IgD-negative memory B cell (primary cell): Measurements from ENCODE around the gene SHMT1. TPM values are rescaled to one million over a fixed set of nuclear protein-coding genes. Genes with fewer than 3 reads are reported as not detected.

Source experiments
- H3K27ac Mint-ChIP-seq, 3 donors: one replicate each; pipeline ENCODE4 v1.8.0; 2020 to 2022; ENCODE audit warnings: mild to moderate bottlenecking in 3 of 3, mixed read lengths in 3 of 3, moderate library complexity in 1 of 3
- H3K27me3 Mint-ChIP-seq: one replicate; pipeline ENCODE4 v1.8.0; 2021; ENCODE audit warnings: mixed read lengths
- H3K36me3 Mint-ChIP-seq: one replicate; pipeline ENCODE4 v1.8.0; 2020; ENCODE audit warnings: mild to moderate bottlenecking, mixed read lengths
- H3K4me1 Mint-ChIP-seq, 3 donors: one replicate each; pipeline ENCODE4 v1.8.0; 2020 to 2022; ENCODE audit warnings: mixed read lengths in 3 of 3, mild to moderate bottlenecking in 1 of 3
- H3K4me3 Mint-ChIP-seq, 4 donors: one replicate each; pipeline ENCODE4 v1.8.0; 2020 to 2022; ENCODE audit warnings: mild to moderate bottlenecking in 4 of 4, mixed read lengths in 4 of 4, moderate library complexity in 3 of 4
- H3K9me3 Mint-ChIP-seq, 3 donors: one replicate each; pipeline ENCODE4 v1.8.0; 2020 to 2021; ENCODE audit warnings: mixed read lengths in 3 of 3, mild to moderate bottlenecking in 1 of 3
- polyA plus RNA-seq: library from polyadenylated mRNA; unstranded; fragments of 300-500 nt; fragmentation: Illumina TruSeq; gene quantifications from one replicate; pipeline ENCODE4 v1.2.3, GENCODE V29; 2021

The SHMT1 gene
- polyA plus RNA-seq, 1 donor from 2014 or later = 18.9 TPM

DNA sequence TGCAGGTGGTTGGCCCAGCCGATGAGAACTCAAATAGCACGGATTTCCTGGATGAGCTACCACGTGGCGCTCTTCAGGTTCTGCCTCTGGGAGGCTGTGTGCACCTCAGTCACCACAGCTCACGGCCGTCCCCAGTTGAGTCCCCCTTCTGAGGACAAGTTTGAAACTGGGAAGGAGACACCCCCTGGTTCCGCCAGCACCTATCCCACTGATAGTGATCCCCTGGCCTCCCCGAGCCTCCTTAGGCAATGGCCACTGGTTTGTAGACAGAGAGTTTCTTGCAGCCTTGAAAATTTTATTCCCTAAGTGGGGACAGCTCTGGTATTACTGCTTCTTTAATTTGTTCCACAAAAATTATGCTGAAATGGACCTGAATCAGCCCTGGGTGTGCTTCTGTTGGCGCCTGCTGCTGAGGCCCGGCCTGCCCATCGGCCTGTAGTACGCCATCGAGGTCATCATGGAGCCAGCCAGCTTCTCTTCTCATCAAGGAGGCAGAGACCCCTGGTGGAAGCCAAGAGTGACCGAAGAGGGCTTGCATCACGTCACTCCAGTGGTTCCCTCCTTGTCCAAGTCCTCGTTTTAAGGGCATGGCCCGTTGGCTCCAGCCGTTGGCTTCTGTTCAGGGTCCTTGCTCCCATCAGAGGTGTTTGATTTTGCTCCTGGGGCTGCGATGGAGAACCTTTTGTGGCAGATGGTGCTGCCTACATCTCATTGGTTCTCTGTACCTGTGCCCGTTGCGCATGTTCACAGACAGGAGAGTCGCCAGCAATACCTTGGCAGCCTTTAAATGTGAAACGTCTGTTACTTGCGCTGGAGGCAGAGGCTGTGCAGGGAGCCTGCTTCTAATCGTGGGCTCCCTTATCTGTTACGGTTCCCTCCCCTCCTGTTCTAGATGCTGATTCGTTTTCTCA lies 39.0 kb downstream of the SHMT1 start:
- H3K4me3 Mint-ChIP-seq = no peak overlapping the region
- no peaks in the 10 kb centered on the region for H3K9me3 Mint-ChIP-seq
- peaks cover 4% of the 10 kb centered on the region for H3K36me3 Mint-ChIP-seq

GRCh38 chr17:18323507-18324139 lies 39.7 kb downstream of the SHMT1 start:
- Mint-ChIP-seq H3K4me1 (peaks cover 24 to 35% (median 31%) of the 10 kb centered on the region in 3 donors), H3K36me3 (peaks cover 4% of the 10 kb centered on the region), H3K9me3 (no peaks in the 10 kb centered on the region), H3K27me3 (no peaks in the 10 kb centered on the region), H3K27ac (peak overlapping the region in 1 of 3 donors; percentile 18), H3K4me3 (no peak overlapping the region)

More for the DNA sequence above, 39.0 kb downstream of the SHMT1 start:
- Mint-ChIP-seq H3K4me1 (peaks cover 20 to 28% (median 23%) of the 10 kb centered on the region in 3 donors), H3K27ac (peak overlapping the region; percentile 18 to 39 (median 24)), H3K27me3 (no peaks in the 10 kb centered on the region)

DNA sequence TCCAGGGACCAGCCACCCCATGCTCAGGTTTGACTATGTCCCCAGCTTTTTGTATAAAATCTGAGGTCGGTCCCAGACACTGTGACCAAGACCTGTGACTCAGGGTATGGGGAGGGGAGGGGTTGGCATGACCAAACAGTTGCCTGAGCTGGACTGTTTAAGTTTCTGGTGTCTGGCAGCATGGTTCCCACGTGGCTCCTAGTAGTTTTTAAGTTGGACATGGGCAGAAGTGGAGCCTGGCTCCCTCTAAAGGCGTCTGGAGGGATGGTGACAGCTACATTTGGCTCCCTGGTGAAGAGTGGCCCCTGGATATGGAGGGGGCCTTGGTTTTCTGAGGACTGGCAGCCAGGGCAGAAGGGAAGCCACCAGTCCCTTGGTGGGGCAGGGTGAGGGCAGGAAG lies 40.3 kb downstream of the SHMT1 start:
- Mint-ChIP-seq H3K27me3 (no peaks in the 10 kb centered on the region), H3K36me3 (peaks cover 4% of the 10 kb centered on the region), H3K4me3 (no peak overlapping the region), H3K9me3 (no peaks in the 10 kb centered on the region), H3K27ac (peak overlapping the region in 1 of 3 donors; percentile 19), H3K4me1 (peaks cover 24 to 38% (median 33%) of the 10 kb centered on the region in 3 donors)

DNA sequence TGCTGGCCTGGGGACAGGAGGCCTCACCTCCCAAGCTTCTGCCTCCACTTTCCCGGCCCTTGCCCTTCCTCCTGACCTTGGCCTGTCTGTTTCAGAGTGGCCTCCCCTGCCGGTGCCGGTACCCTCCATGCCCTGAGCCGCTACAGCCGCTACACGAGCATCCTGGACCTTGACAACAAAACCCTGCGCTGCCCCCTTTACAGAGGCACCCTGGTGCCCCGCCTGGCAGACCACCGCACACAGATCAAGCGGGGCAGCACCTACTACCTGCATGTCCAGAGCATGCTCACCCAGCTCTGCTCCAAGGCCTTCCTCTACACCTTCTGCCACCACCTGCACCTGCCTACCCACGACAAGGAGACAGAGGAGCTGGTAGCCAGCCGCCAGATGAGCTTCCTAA lies 40.8 kb downstream of the SHMT1 start:
- Mint-ChIP-seq H3K4me1 (peaks cover 24 to 36% (median 36%) of the 10 kb centered on the region in 3 donors), H3K36me3 (peaks cover 4% of the 10 kb centered on the region), H3K9me3 (no peaks in the 10 kb centered on the region), H3K27ac (no peak overlapping the region), H3K4me3 (peak overlapping the region in 1 of 4 donors; percentile 32), H3K27me3 (no peaks in the 10 kb centered on the region)

DNA sequence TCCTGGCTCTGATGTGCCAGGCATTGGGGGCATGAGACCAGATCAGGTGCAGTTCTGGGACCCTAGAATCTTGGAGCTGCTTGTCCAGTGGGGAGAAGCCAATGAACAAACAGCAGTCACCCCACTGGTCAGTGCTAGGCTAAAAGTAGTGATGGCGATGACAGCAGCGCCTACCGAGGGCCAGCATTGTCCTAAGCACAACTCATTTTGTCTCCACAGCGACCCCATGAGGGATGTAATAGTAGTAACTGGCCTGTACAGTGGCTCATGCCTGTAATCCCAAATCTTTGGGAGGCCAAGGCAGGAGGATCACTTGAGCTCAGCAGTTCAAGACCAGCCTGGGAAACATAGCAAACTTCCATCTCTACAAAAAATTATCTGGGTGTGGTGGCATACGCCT lies 42.0 kb downstream of the SHMT1 start:
- peak overlapping the region in 1 of 3 donors; percentile 71 for H3K27ac Mint-ChIP-seq
- H3K4me1 Mint-ChIP-seq = peaks cover 24 to 46% (median 43%) of the 10 kb centered on the region in 3 donors
- H3K27me3 Mint-ChIP-seq = no peaks in the 10 kb centered on the region
- H3K36me3 Mint-ChIP-seq = peaks cover 4% of the 10 kb centered on the region
- H3K9me3 Mint-ChIP-seq = no peaks in the 10 kb centered on the region
- peak overlapping the region in 2 of 4 donors; percentile 41 to 60 for H3K4me3 Mint-ChIP-seq

DNA sequence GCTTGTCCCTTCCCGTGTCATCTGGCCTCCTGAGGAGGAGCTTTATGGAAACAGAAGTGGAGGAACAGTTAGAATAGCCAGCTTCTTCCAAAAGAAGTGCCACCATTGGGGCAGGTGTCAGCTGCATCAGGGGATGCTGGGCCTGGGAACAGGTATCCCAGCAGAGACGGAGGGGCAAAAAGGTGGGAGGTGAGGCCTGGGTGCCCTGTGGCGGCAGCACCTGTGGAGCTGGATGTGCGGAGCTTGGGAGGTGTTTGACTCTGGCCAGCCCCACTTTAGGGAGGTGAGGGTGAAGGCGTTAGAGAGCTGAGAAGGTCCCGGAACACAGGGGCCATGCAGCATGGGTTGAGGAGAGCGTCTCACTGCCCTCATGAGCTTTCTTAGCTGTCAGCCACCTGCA lies 43.0 kb downstream of the SHMT1 start:
- Mint-ChIP-seq H3K9me3 (peaks cover 0 to 1% (median 0%) of the 10 kb centered on the region in 3 donors), H3K27me3 (no peaks in the 10 kb centered on the region), H3K4me3 (peak overlapping the region in 2 of 4 donors; percentile 31 to 89), H3K36me3 (peaks cover 3% of the 10 kb centered on the region), H3K4me1 (peaks cover 25 to 46% (median 46%) of the 10 kb centered on the region in 3 donors), H3K27ac (peak overlapping the region in 1 of 3 donors; percentile 71)

GRCh38 chr17:18319604-18320256 lies 43.6 kb downstream of the SHMT1 start:
- Mint-ChIP-seq H3K4me1 (peaks cover 24 to 44% (median 43%) of the 10 kb centered on the region in 3 donors), H3K36me3 (peaks cover 3% of the 10 kb centered on the region), H3K27me3 (no peaks in the 10 kb centered on the region), H3K4me3 (peak overlapping the region in 1 of 4 donors; percentile 89), H3K9me3 (peaks cover 0 to 1% (median 0%) of the 10 kb centered on the region in 3 donors), H3K27ac (no peak overlapping the region)

GRCh38 chr17:18318771-18319450 lies 44.4 kb downstream of the SHMT1 start:
- Mint-ChIP-seq H3K27ac (peak overlapping the region in 2 of 3 donors; percentile 50 to 66), H3K4me1 (peaks cover 26 to 48% (median 42%) of the 10 kb centered on the region in 3 donors), H3K27me3 (no peaks in the 10 kb centered on the region), H3K36me3 (peaks cover 3% of the 10 kb centered on the region), H3K4me3 (peak overlapping the region in 3 of 4 donors; percentile 43 to 89 (median 66)), H3K9me3 (peaks cover 0 to 1% (median 0%) of the 10 kb centered on the region in 3 donors)

GRCh38 chr17:18318117-18318516 lies 45.2 kb downstream of the SHMT1 start:
- Mint-ChIP-seq H3K27ac (peak overlapping the region in 1 of 3 donors; percentile 64), H3K4me3 (peak overlapping the region in 3 of 4 donors; percentile 51 to 89 (median 66)), H3K4me1 (peaks cover 29 to 55% (median 47%) of the 10 kb centered on the region in 3 donors), H3K9me3 (peaks cover 0 to 1% (median 0%) of the 10 kb centered on the region in 3 donors), H3K36me3 (peaks cover 3% of the 10 kb centered on the region), H3K27me3 (no peaks in the 10 kb centered on the region)

GRCh38 chr17:18315961-18316360 lies 47.4 kb downstream of the SHMT1 start:
- Mint-ChIP-seq H3K4me1 (peaks cover 29 to 61% (median 44%) of the 10 kb centered on the region in 3 donors), H3K36me3 (peaks cover 1% of the 10 kb centered on the region), H3K27me3 (no peaks in the 10 kb centered on the region), H3K27ac (peak overlapping the region; percentile 87 to 100 (median 100)), H3K4me3 (peak overlapping the region; percentile 89 to 99 (median 98)), H3K9me3 (peaks cover 0 to 1% (median 0%) of the 10 kb centered on the region in 3 donors)

DNA sequence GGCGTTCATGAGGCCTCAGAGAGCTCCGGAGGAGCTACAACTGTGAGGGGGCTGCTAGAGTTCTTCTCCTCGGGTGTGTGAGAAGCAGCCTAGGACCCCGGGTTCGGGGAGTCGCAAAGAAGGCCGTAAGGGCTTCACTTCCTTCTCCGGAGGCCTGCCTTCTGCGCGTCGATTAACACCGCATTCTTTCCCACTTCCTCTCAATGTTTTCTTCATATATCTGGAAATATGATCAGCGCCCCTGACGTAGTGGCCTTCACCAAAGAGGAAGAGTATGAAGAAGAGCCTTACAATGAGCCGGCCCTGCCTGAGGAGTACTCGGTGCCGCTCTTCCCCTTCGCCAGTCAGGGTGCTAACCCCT lies 47.8 kb downstream of the SHMT1 start:
- Mint-ChIP-seq H3K4me3 (peak overlapping the region; percentile 89 to 99 (median 98)), H3K36me3 (peaks cover 3% of the 10 kb centered on the region), H3K27ac (peak overlapping the region; percentile 87 to 100 (median 100)), H3K27me3 (no peaks in the 10 kb centered on the region), H3K4me1 (peaks cover 29 to 59% (median 41%) of the 10 kb centered on the region in 3 donors), H3K9me3 (peaks cover 0 to 1% (median 0%) of the 10 kb centered on the region in 3 donors)

GRCh38 chr17:18314731-18315561 lies 48.4 kb downstream of the SHMT1 start, which contains the start of the genes SMCR8 and TOP3A:
Gene SMCR8, plus strand, starts transcription at chr17:18315293. Its CDS starts 497 bp downstream, at chr17:18315790.
Gene TOP3A, minus strand, starts transcription at chr17:18314994. Its CDS starts 216 bp downstream, at chr17:18314778.
- peaks cover 0 to 1% (median 0%) of the 10 kb centered on the region in 3 donors for H3K9me3 Mint-ChIP-seq
- peak within 1 kb of the TSS; percentile 87 to 100 (median 100) for H3K27ac Mint-ChIP-seq
- H3K4me1 Mint-ChIP-seq = peaks cover 25 to 58% (median 44%) of the 10 kb centered on the region in 3 donors
- H3K36me3 Mint-ChIP-seq = peaks cover 4% of the 10 kb centered on the region
- H3K27me3 Mint-ChIP-seq = no peaks in the 10 kb centered on the region
- peak within 1 kb of the TSS; percentile 89 to 99 (median 98) for H3K4me3 Mint-ChIP-seq

DNA sequence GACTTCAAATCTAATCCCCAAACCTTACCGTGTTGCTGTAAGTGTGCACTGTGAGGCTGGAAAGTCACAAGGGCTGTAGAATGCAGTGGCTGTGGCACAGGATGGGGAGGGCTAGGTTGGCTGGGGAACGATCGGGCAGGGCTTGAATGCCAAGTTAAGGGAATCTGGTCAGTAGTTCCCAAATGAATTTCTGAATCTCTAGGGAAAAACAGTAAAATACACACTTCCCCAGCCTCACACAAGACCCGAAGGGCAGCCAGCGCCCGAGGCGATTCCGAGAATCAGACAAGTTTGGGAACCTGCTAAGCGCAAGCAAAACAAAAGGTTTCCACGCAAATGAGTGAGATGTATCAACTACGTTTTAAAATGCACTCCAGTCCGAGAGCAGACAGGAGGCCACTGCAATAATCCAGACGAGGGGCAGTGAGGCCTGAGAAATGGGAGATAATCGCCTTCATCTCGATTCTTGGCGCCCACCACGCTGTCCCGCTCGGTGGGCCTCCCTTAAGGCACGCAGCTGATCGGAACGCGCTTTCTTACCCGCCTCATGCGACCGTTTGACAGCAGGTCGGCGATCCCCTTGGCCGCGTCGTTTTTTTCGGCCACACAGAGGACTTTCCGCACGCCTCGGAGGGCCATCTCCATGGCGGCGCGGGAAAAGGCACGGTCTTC lies 49.2 kb downstream of the SHMT1 start:
- Mint-ChIP-seq H3K4me3 (peak overlapping the region; percentile 89 to 99 (median 98)), H3K36me3 (peaks cover 4% of the 10 kb centered on the region)

More for the DNA sequence above, 49.2 kb downstream of the SHMT1 start:
- Mint-ChIP-seq H3K27me3 (no peaks in the 10 kb centered on the region), H3K9me3 (peaks cover 0 to 1% (median 0%) of the 10 kb centered on the region in 3 donors), H3K4me1 (peaks cover 18 to 51% (median 41%) of the 10 kb centered on the region in 3 donors), H3K27ac (peak overlapping the region; percentile 76 to 100 (median 87))
